GM18498 (cell line): ENCODE data around the gene WNT3A.

Experiments
- ATAC-seq: cut with Tn5 transposase; IDR thresholded peaks from one replicate; pipeline ENCODE4 v1.9.1; 2021; ENCODE audit warnings: mild to moderate bottlenecking, moderate library complexity; ENCODE audit not compliant: unreplicated experiment

WNT3A gene

GRCh38 chr1:228109962-228110488 lies 103.2 kb downstream of the WNT3A start:
- ATAC-seq: no peak

- ATAC-seq: no peak
Observed at GRCh38 chr1:228110556-228110955, 103.8 kb downstream of the WNT3A start.
